ENCODE data around the gene UBE2G2. TPM values are rescaled to one million over a fixed set of nuclear protein-coding genes. Genes with fewer than 3 reads are reported as not detected.
A peak's percentile ranks its signal among the peaks of the same experiment; 100 is the strongest.
"Not testable (repeated sequence)": the region's sequence is repeated elsewhere in the genome, so short reads cannot be mapped to it uniquely, and the experiment has no call there.

UBE2G2 gene
- total RNA-seq, 3 donors from 2014 or later, result 64.2 to 85.4 (median 66.8) TPM

DNA sequence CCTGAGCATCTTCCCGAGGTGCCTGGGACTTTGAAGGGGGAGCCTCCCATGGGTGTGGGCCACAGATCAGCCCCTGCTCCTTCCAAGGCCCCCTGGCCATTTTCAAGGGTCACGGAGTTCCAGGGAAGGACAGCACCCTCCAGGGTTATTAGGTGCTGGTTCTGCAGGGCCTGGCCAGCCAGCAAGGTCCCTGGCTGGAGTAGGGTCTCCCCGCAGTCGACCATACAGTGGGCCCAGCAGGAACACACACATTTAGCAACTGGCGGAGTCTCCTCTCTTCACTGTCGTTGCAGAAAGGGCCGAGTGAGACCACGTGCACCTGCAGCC lies 34.0 kb upstream of the UBE2G2 start:
- ATAC-seq (no peak), DNase-seq (no peak)
- Histone ChIP-seq H3K36me3 (ENCODE audit: low read depth) (no peaks in the 10 kb centered on the region), H3K4me1 (ENCODE audit: low read depth) (peaks cover 10% of the 10 kb centered on the region), H3K4me3 (no peak overlapping the region), H3K9me3 (no peaks in the 10 kb centered on the region)
- TF ChIP-seq, protein P1, sequence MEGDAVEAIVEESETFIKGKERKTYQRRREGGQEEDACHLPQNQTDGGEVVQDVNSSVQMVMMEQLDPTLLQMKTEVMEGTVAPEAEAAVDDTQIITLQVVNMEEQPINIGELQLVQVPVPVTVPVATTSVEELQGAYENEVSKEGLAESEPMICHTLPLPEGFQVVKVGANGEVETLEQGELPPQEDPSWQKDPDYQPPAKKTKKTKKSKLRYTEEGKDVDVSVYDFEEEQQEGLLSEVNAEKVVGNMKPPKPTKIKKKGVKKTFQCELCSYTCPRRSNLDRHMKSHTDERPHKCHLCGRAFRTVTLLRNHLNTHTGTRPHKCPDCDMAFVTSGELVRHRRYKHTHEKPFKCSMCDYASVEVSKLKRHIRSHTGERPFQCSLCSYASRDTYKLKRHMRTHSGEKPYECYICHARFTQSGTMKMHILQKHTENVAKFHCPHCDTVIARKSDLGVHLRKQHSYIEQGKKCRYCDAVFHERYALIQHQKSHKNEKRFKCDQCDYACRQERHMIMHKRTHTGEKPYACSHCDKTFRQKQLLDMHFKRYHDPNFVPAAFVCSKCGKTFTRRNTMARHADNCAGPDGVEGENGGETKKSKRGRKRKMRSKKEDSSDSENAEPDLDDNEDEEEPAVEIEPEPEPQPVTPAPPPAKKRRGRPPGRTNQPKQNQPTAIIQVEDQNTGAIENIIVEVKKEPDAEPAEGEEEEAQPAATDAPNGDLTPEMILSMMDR (IDR thresholded peaks at IDR 0.05), result no peak
- intact Hi-C loops (cut with DNase I, micrococcal nuclease), result no loop called here

DNA sequence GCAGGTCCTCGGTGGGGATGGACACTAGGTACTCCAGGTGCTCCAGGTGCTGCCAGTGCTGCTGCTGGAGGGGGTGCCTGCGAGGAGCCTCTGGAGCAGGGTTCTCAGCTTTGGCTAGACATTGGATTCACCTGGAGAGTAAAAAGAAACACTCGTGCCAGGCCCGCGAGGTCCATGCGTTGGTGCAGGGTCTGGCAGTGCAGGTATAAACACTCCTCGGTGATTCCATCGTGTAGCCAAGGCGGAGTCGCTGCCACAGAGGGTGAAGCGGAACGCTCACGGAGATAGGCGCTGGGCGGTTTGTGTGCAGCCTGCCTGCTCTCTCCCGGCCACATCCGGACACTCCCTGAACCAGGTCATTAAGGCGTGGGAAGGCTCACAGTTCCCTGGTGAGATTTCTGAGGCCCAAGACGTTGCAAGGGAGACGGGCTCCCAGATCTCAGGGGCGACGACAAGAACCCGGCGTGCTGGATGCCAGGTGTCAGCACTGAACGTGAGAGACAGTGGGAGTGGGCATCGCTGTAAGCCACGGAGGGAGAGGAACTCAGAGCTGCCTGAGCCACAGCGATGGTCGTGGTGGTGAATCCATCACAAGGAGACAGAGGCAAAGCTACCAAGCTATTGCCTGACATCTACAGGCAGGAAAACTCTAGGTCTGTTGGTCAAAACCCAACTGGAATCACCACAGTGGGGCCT lies 33.5 kb upstream of the UBE2G2 start:
- DNase-seq (peak in 1 of 3 donors; percentile 60), ATAC-seq (peak; percentile 82)
- TF ChIP-seq, protein P1 (IDR thresholded peaks at IDR 0.05), result no peak
- intact Hi-C loops (cut with DNase I, micrococcal nuclease), result no loop called here
- no peaks in the 10 kb centered on the region for H3K36me3 ChIP-seq (ENCODE audit: low read depth)
- no peak overlapping the region for H3K4me3 ChIP-seq
- H3K4me1 ChIP-seq (ENCODE audit: low read depth), result peaks cover 10% of the 10 kb centered on the region
- H3K9me3 ChIP-seq, result no peaks in the 10 kb centered on the region

DNA sequence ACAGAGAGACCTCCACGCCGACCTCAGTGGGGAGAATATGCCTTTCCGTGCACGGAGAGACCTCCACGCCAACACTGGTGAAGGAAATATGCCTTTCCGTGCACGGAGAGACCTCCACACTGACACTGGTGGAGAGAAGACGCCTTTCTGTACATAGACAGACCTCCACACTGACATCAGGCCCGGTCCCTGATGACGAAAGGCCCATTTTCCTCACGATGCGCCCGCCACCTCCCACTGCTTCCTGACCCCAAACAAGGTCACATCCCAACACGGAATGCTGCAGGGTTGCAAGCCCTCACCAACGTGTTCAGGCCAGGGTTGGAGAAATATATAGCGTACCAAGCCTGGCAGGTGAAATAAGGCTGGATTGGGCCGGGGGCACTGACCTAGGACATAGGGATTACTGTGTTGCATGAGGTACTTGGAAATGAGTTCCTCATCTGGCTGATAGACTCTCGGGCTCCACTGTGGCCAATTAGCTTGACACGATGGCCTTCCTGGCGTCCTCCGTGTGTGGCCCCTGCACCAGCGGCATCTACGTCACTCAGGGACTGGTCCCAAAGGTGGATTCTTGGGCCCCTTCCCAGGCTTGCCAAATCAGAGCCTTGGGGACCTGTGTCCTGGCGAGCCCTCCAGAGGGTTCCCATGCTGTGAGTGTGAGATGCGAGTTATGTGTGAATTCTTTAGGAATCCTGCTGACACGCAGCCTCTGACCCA lies 32.8 kb upstream of the UBE2G2 start:
- ATAC-seq (no peak), DNase-seq (peak in 1 of 3 donors; percentile 31)
- Histone ChIP-seq H3K36me3 (ENCODE audit: low read depth) (no peaks in the 10 kb centered on the region), H3K4me3 (no peak overlapping the region), H3K9me3 (no peaks in the 10 kb centered on the region), H3K4me1 (ENCODE audit: low read depth) (peaks cover 10% of the 10 kb centered on the region)
- intact Hi-C loops (cut with DNase I, micrococcal nuclease), result no loop called here
- TF ChIP-seq, protein P1 (IDR thresholded peaks at IDR 0.05), result no peak

GRCh38 chr21:44833663-44834062 lies 32.0 kb upstream of the UBE2G2 start:
- no peak for DNase-seq
- peaks cover 10% of the 10 kb centered on the region for H3K4me1 ChIP-seq (ENCODE audit: low read depth)
- no peak overlapping the region for H3K4me3 ChIP-seq
- TF ChIP-seq, protein P1 (IDR thresholded peaks at IDR 0.05), result no peak
- H3K36me3 ChIP-seq (ENCODE audit: low read depth), result no peaks in the 10 kb centered on the region
- ATAC-seq, result no peak
- intact Hi-C loops (cut with DNase I, micrococcal nuclease), result no loop called here
- peaks cover 5% of the 10 kb centered on the region for H3K9me3 ChIP-seq

DNA sequence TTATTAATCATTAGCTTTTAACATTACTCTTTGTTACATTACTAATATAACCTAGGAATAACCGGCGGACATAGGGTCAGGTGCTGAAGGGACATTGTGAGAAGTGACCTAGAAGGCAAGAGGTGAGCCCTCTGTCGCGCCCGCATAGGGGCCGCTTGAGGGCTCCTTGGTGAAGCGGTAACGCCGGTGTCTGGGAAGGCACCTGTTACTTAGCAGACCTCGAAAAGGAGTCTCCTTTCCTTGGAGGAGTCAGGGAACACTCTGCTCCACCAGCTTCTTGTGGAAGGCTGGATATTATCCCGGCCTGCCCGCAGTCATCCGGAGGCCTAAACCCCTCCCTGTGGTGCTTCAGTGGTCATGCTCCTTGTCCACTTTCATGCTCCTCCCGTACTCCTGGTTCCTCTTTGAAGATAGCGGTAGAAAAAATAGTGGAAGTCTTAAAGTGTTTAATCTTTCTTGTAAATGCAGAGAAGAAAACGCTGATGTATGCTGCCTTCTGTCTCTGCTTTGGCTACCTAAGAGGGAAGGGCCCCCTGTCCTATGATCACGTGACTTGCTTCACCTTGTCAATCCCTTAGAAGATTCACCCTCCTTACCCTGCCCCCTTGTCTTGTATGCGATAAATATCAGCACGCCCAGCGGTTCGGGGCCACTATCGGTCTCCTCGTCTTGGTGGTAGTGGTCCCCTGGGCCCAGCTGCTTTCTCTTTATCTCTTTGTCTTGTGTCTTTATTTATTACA lies 31.1 kb upstream of the UBE2G2 start:
- peak in 1 of 3 donors; percentile 22 for DNase-seq
- intact Hi-C loops (cut with DNase I, micrococcal nuclease); H3K4me3 ChIP-seq; ATAC-seq; H3K36me3 ChIP-seq (ENCODE audit: low read depth): not testable (repeated sequence)
- H3K4me1 ChIP-seq (ENCODE audit: low read depth), result peaks cover 10% of the 10 kb centered on the region
- peaks cover 11% of the 10 kb centered on the region for H3K9me3 ChIP-seq
